Measurements from ENCODE around the gene USP11.

Gene USP11

GRCh38 chrX:47210661-47211425, 22.0 kb upstream of the USP11 start:
- H3K4me3 ChIP-seq (replicated peaks in 1 of 2; ENCODE audit: low read depth in 2 of 2, low read length in 2 of 2): no peak overlapping the region
- TF ChIP-seq CTCF (IDR thresholded peaks at IDR 0.05; ENCODE audit: low read depth, low read length): no peak
- no peak for DNase-seq (ENCODE audit: low read depth in 2 of 2)

- no peak for DNase-seq (ENCODE audit: low read depth in 2 of 2)
- H3K4me3 ChIP-seq (replicated peaks in 1 of 2; ENCODE audit: low read depth in 2 of 2, low read length in 2 of 2): no peak overlapping the region
- no peak for TF ChIP-seq CTCF (IDR thresholded peaks at IDR 0.05; ENCODE audit: low read depth, low read length)
These were observed 20.2 kb upstream of the USP11 start for GRCh38 chrX:47212381-47213293.

- no peak for DNase-seq (ENCODE audit: low read depth in 2 of 2)
- H3K4me3 ChIP-seq (replicated peaks in 1 of 2; ENCODE audit: low read depth in 2 of 2, low read length in 2 of 2): no peak overlapping the region
- TF ChIP-seq CTCF (IDR thresholded peaks at IDR 0.05; ENCODE audit: low read depth, low read length): no peak
These were observed 18.3 kb upstream of the USP11 start for GRCh38 chrX:47214435-47215077.

- TF ChIP-seq CTCF (IDR thresholded peaks at IDR 0.05; ENCODE audit: low read depth, low read length): no peak
- no peak overlapping the region for H3K4me3 ChIP-seq (replicated peaks in 1 of 2; ENCODE audit: low read depth in 2 of 2, low read length in 2 of 2)
- DNase-seq (ENCODE audit: low read depth in 2 of 2): no peak
These were observed 17.4 kb upstream of the USP11 start for GRCh38 chrX:47215291-47215900.

- DNase-seq (ENCODE audit: low read depth in 2 of 2): no peak
- TF ChIP-seq CTCF (IDR thresholded peaks at IDR 0.05; ENCODE audit: low read depth, low read length): no peak
- H3K4me3 ChIP-seq (replicated peaks in 1 of 2; ENCODE audit: low read depth in 2 of 2, low read length in 2 of 2): no peak overlapping the region
These were observed 16.4 kb upstream of the USP11 start for GRCh38 chrX:47216393-47216925.
